Neuronal stem cell (in vitro differentiated cells): ENCODE results near the gene GMNN.

Experiments
- DNase-seq: peaks from one replicate; pipeline ENCODE4 v3.0.0-alpha.2; 2013; ENCODE audit warnings: low spot score
- H2AFZ ChIP-seq: one replicate; pipeline ENCODE4 v1.6.1; 2013; ENCODE audit warnings: mild to moderate bottlenecking, low read length, inconsistent platforms
- H2AK5ac ChIP-seq: 2 replicates; pipeline ENCODE4 v1.6.1; 2013; ENCODE audit warnings: low read depth, mild to moderate bottlenecking, inconsistent platforms, low read length, moderate library complexity, mixed read lengths
- H2BK120ac ChIP-seq: 2 replicates; pipeline ENCODE4 v1.6.1; 2013; ENCODE audit warnings: low read depth, mild to moderate bottlenecking, inconsistent platforms, low read length, moderate library complexity, mixed read lengths
- H2BK12ac ChIP-seq: one replicate; pipeline ENCODE4 v1.6.1; 2013; ENCODE audit warnings: low read length, inconsistent platforms
- H2BK15ac ChIP-seq: 2 replicates; pipeline ENCODE4 v1.6.1; 2013; ENCODE audit warnings: mild to moderate bottlenecking, low read length, inconsistent platforms, mixed read lengths
- H2BK5ac ChIP-seq: one replicate; pipeline ENCODE4 v1.6.1; 2013; ENCODE audit warnings: inconsistent platforms, mild to moderate bottlenecking, low read length, moderate library complexity
- H3K14ac ChIP-seq: one replicate; pipeline ENCODE4 v1.6.1; 2013; ENCODE audit warnings: low read length, inconsistent platforms
- H3K18ac ChIP-seq: 2 replicates; pipeline ENCODE4 v1.6.1; 2013; ENCODE audit warnings: low read length, inconsistent platforms
- H3K23ac ChIP-seq: 2 replicates; pipeline ENCODE4 v1.6.1; 2013; ENCODE audit warnings: low read depth, mild to moderate bottlenecking, mixed read lengths, low read length, inconsistent platforms; ENCODE audit not compliant: poor library complexity
- H3K27ac ChIP-seq: replicated peaks from 3 replicates; pipeline ENCODE4 v1.5.1; 2013; ENCODE audit warnings: low read length, inconsistent platforms
- H3K27me3 ChIP-seq, 3 experiments: 2 replicates each; pipeline ENCODE4 v1.6.1; 2013; ENCODE audit warnings: low read length in 3 of 3, mild to moderate bottlenecking in 2 of 3, inconsistent platforms in 1 of 3, low read depth in 1 of 3, mixed read lengths in 1 of 3, moderate library complexity in 1 of 3; ENCODE audit not compliant: control insufficient read depth in 3 of 3, insufficient read depth in 3 of 3
- H3K36me3 ChIP-seq, 2 donors: replicated peaks in 1 of 2; 2 replicates each; pipeline ENCODE4 v1.6.1; 2013; ENCODE audit warnings: low read length in 2 of 2; ENCODE audit not compliant: control insufficient read depth in 2 of 2, insufficient read depth in 2 of 2
- H3K4ac ChIP-seq: 2 replicates; pipeline ENCODE4 v1.6.1; 2013; ENCODE audit warnings: inconsistent platforms, mild to moderate bottlenecking, low read length, moderate library complexity
- H3K4me1 ChIP-seq, 2 donors: 1 replicate in 1 of 2; 2 replicates in 1 of 2; pipeline ENCODE4 v1.6.1; 2013; ENCODE audit warnings: low read length in 2 of 2, low read depth in 1 of 2; ENCODE audit not compliant: control insufficient read depth in 2 of 2, insufficient read depth in 1 of 2
- H3K4me2 ChIP-seq: one replicate; pipeline ENCODE4 v1.6.1; 2013; ENCODE audit warnings: mild to moderate bottlenecking, low read length, inconsistent platforms; ENCODE audit not compliant: insufficient read depth, poor library complexity, severe bottlenecking
- H3K4me3 ChIP-seq, 2 donors: 2 replicates each; pipeline ENCODE4 v1.5.1; 2013; ENCODE audit warnings: low read length in 2 of 2, mild to moderate bottlenecking in 2 of 2, inconsistent platforms in 1 of 2, moderate library complexity in 1 of 2
- H3K79me1 ChIP-seq: one replicate; pipeline ENCODE4 v1.6.1; 2013; ENCODE audit warnings: low read depth, mild to moderate bottlenecking, inconsistent platforms, low read length, moderate library complexity
- H3K9ac ChIP-seq: one replicate; pipeline ENCODE4 v1.6.1; 2013; ENCODE audit warnings: mild to moderate bottlenecking, low read depth, low read length, inconsistent platforms; ENCODE audit not compliant: poor library complexity
- H3K9me3 ChIP-seq, 2 donors: replicated peaks in 1 of 2; 2 replicates each; pipeline versions ENCODE3 to v1.6.1; 2013; ENCODE audit warnings: low read length in 2 of 2, mild to moderate bottlenecking in 2 of 2, inconsistent platforms in 1 of 2, low read depth in 1 of 2, mixed read lengths in 1 of 2, moderate library complexity in 1 of 2; ENCODE audit not compliant: control insufficient read depth in 2 of 2, insufficient read depth in 1 of 2
- H4K8ac ChIP-seq: one replicate; pipeline ENCODE4 v1.6.1; 2013; ENCODE audit warnings: low read depth, mild to moderate bottlenecking, inconsistent platforms, low read length, moderate library complexity
- H4K91ac ChIP-seq: one replicate; pipeline ENCODE4 v1.6.1; 2013; ENCODE audit warnings: low read length, low read depth, mild to moderate bottlenecking, inconsistent platforms; ENCODE audit not compliant: poor library complexity
- WGBS, 2 donors: extraction: QIAGEN DNeasy Blood & Tissue Kit; methylation state at CpG; one replicate each; pipeline ENCODE4 v1.1.7; 2013; ENCODE audit warnings: missing lambda C conversion rate in 2 of 2, mixed read lengths in 1 of 2; ENCODE audit not compliant: insufficient read length in 2 of 2, insufficient replicate concordance in 1 of 2; ENCODE audit errors: extremely low coverage in 2 of 2; 5-methylcytosine and 5-hydroxymethylcytosine counted together

GMNN gene

GRCh38 chr6:24796616-24797290, 22.0 kb downstream of the GMNN start:
- Histone ChIP-seq H3K9me3 (no peaks in the 10 kb centered on the region), H2AFZ (no peak overlapping the region), H4K8ac (no peak overlapping the region), H3K18ac (no peak overlapping the region), H3K9ac (no peak overlapping the region), H2BK15ac (no peak overlapping the region), H4K91ac (no peak overlapping the region), H3K4ac (no peak overlapping the region), H3K36me3 (no peaks in the 10 kb centered on the region), H2BK12ac (no peak overlapping the region), H3K4me2 (no peak overlapping the region), H3K27ac (no peak overlapping the region), H3K14ac (no peak overlapping the region), H3K79me1 (no peaks in the 10 kb centered on the region), H2BK5ac (no peak overlapping the region), H2BK120ac (no peak overlapping the region), H3K4me1 (peaks cover 0 to 11% of the 10 kb centered on the region in 2 donors), H2AK5ac (no peak overlapping the region), H3K27me3 (no peaks in the 10 kb centered on the region), H3K4me3 (no peak overlapping the region), H3K23ac (no peak overlapping the region)
- no CpG with 5 or more reads among the region's 6 CpGs for WGBS, 2 donors
- DNase-seq: no peak

GRCh38 chr6:24797596-24798216, 23.0 kb downstream of the GMNN start:
- H3K27me3 ChIP-seq: no peaks in the 10 kb centered on the region
- H3K9me3 ChIP-seq: no peaks in the 10 kb centered on the region
- no CpG with 5 or more reads among the region's 6 CpGs for WGBS, 2 donors
- H2BK12ac ChIP-seq: no peak overlapping the region
- H3K23ac ChIP-seq: no peak overlapping the region
- H2BK120ac ChIP-seq: no peak overlapping the region
- H3K4ac ChIP-seq: no peak overlapping the region
- no peak overlapping the region for H3K4me3 ChIP-seq
- H3K18ac ChIP-seq: no peak overlapping the region
- no peak overlapping the region for H2BK5ac ChIP-seq
- no peak overlapping the region for H3K9ac ChIP-seq
- no peak overlapping the region for H4K91ac ChIP-seq
- H3K27ac ChIP-seq: no peak overlapping the region
- no peak for DNase-seq
- peaks cover 0 to 11% of the 10 kb centered on the region in 2 donors for H3K4me1 ChIP-seq
- no peak overlapping the region for H3K4me2 ChIP-seq
- no peak overlapping the region for H2AK5ac ChIP-seq
- H3K14ac ChIP-seq: no peak overlapping the region
- no peaks in the 10 kb centered on the region for H3K36me3 ChIP-seq
- no peak overlapping the region for H2BK15ac ChIP-seq
- no peak overlapping the region for H2AFZ ChIP-seq
- no peak overlapping the region for H4K8ac ChIP-seq
- no peaks in the 10 kb centered on the region for H3K79me1 ChIP-seq

GRCh38 chr6:24798740-24799540, 24.2 kb downstream of the GMNN start, which contains the start of gene ARMH2:
ARMH2 (minus strand) TSS chr6:24798917; CDS start chr6:24798857, 60 bp downstream.
- Histone ChIP-seq H3K4ac (no peak within 1 kb of the TSS), H3K9me3 (no peaks in the 10 kb centered on the region), H2BK5ac (no peak within 1 kb of the TSS), H3K4me1 (peaks cover 0 to 11% of the 10 kb centered on the region in 2 donors), H2AK5ac (no peak within 1 kb of the TSS), H4K8ac (no peak within 1 kb of the TSS), H2BK15ac (no peak within 1 kb of the TSS), H3K27me3 (no peaks in the 10 kb centered on the region), H2AFZ (no peak within 1 kb of the TSS), H3K14ac (no peak within 1 kb of the TSS), H3K9ac (no peak within 1 kb of the TSS), H3K18ac (no peak within 1 kb of the TSS), H3K27ac (no peak within 1 kb of the TSS), H3K4me3 (no peak within 1 kb of the TSS), H3K4me2 (no peak within 1 kb of the TSS), H4K91ac (no peak within 1 kb of the TSS), H2BK12ac (no peak within 1 kb of the TSS), H3K23ac (no peak within 1 kb of the TSS), H3K79me1 (no peaks in the 10 kb centered on the region), H2BK120ac (no peak within 1 kb of the TSS), H3K36me3 (no peaks in the 10 kb centered on the region)
- no CpG with 5 or more reads among the region's 13 CpGs for WGBS, 2 donors
- no peak for DNase-seq

DNA sequence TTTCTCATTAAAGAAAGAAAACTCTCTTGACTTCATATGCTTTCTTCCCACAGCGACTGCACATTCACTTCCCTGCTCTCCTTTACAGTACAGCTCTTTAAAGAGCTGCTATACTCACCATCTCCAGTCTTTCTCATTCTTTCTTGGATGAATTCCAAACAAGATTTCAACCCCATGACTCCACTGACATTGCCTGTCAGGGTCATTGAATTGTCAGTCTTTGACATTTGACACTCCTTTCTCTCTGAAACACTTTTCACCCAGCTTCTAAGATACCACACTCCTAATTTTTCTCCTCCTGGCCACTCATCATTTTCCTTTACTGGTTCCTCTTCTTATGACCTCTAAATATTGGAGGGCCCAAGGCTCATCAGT, 24.8 kb downstream of the GMNN start:
- no peak overlapping the region for H2AFZ ChIP-seq
- H4K91ac ChIP-seq: no peak overlapping the region
- H3K18ac ChIP-seq: no peak overlapping the region
- H3K9ac ChIP-seq: no peak overlapping the region
- H2BK120ac ChIP-seq: no peak overlapping the region
- no peaks in the 10 kb centered on the region for H3K79me1 ChIP-seq
- no peak overlapping the region for H2AK5ac ChIP-seq
- DNase-seq: no peak
- H3K4me3 ChIP-seq: no peak overlapping the region
- no peak overlapping the region for H2BK15ac ChIP-seq
- H2BK12ac ChIP-seq: no peak overlapping the region
- no peak overlapping the region for H3K4me2 ChIP-seq
- H3K23ac ChIP-seq: no peak overlapping the region
- no peaks in the 10 kb centered on the region for H3K9me3 ChIP-seq
- no peaks in the 10 kb centered on the region for H3K27me3 ChIP-seq
- no peak overlapping the region for H3K14ac ChIP-seq
- no peak overlapping the region for H2BK5ac ChIP-seq
- no peak overlapping the region for H4K8ac ChIP-seq
- H3K27ac ChIP-seq: no peak overlapping the region
- no peak overlapping the region for H3K4ac ChIP-seq
- WGBS, 2 donors: no CpG with 5 or more reads among the region's 1 CpG
- no peaks in the 10 kb centered on the region for H3K36me3 ChIP-seq
- peaks cover 0 to 11% of the 10 kb centered on the region in 2 donors for H3K4me1 ChIP-seq
